Natural killer cell (primary cell): ENCODE data around the gene NCOR1. TPM values are rescaled to one million over a fixed set of nuclear protein-coding genes. Genes with fewer than 3 reads are reported as not detected.

Experiments used
- ATAC-seq, 3 donors: fragments of 150-1000 bp in 2 of 3; fragments of 200-7000 bp in 1 of 3; cut with Tn5 transposase; 1 replicate in 1 of 3; 2 replicates in 2 of 3; pipeline ENCODE4 v1.10.0; 2021; ENCODE audit warnings: mild to moderate bottlenecking in 2 of 3, moderate library complexity in 2 of 3
- DNase-seq, 2 donors: peaks; one replicate each; pipeline versions ENCODE4 v3.0.0 to v3.0.0-alpha.2; 2013 to 2021; ENCODE audit warnings: mixed read lengths in 1 of 2
- H3K27ac ChIP-seq: one replicate; pipeline ENCODE4 v1.5.1; 2013; ENCODE audit warnings: mild to moderate bottlenecking, low read length
- H3K27me3 ChIP-seq: one replicate; pipeline ENCODE4 v1.6.1; 2013; ENCODE audit warnings: low read length; ENCODE audit not compliant: control insufficient read depth, insufficient read depth
- H3K36me3 ChIP-seq: one replicate; pipeline ENCODE4 v1.6.1; 2013; ENCODE audit warnings: low read length; ENCODE audit not compliant: control insufficient read depth, insufficient read depth
- H3K4me1 ChIP-seq: one replicate; pipeline ENCODE4 v1.6.1; 2013; ENCODE audit warnings: low read length; ENCODE audit not compliant: control insufficient read depth, insufficient read depth
- H3K4me3 ChIP-seq: one replicate; pipeline ENCODE4 v1.5.1; 2013; ENCODE audit warnings: low read length
- H3K9me3 ChIP-seq: one replicate; pipeline ENCODE4 v1.6.1; 2013; ENCODE audit warnings: low read length; ENCODE audit not compliant: control insufficient read depth, insufficient read depth
- H3K27ac Mint-ChIP-seq, 2 donors: one replicate each; pipeline ENCODE4 v1.8.0; 2022; ENCODE audit warnings: mild to moderate bottlenecking in 2 of 2, mixed read lengths in 2 of 2, moderate library complexity in 1 of 2
- H3K27me3 Mint-ChIP-seq, 2 donors: one replicate each; pipeline ENCODE4 v1.8.0; 2022; ENCODE audit warnings: low read depth in 2 of 2, mixed read lengths in 2 of 2
- H3K36me3 Mint-ChIP-seq: one replicate; pipeline ENCODE4 v1.8.0; 2022; ENCODE audit warnings: mixed read lengths
- H3K4me1 Mint-ChIP-seq, 2 donors: one replicate each; pipeline ENCODE4 v1.8.0; 2022; ENCODE audit warnings: mixed read lengths in 2 of 2
- H3K4me3 Mint-ChIP-seq: one replicate; pipeline ENCODE4 v1.8.0; 2022; ENCODE audit warnings: mild to moderate bottlenecking, moderate library complexity, mixed read lengths
- H3K9me3 Mint-ChIP-seq, 2 donors: one replicate each; pipeline ENCODE4 v1.8.0; 2022; ENCODE audit warnings: mixed read lengths in 2 of 2
- CTCF ChIP-seq: fragments of 200-600 bp; IDR thresholded peaks from one replicate; pipeline ENCODE4 v1.8.0; 2022; ENCODE audit warnings: antibody characterized with exemption
- WGBS: methylation state at CpG from one replicate; pipeline ENCODE4 v1.1.7; 2013; ENCODE audit warnings: missing lambda C conversion rate; ENCODE audit not compliant: insufficient coverage; 5-methylcytosine and 5-hydroxymethylcytosine counted together
- intact Hi-C: fragments of 100-400 bp; cut with micrococcal nuclease; formaldehyde crosslinking; loops from one replicate; pipeline ENCODE4 v1.14.2; 2022
- total RNA-seq, 4 donors: library from RNA; stranded (reverse); fragments of 120-200 nt in 1 of 4; gene quantifications; one replicate each; pipeline versions ENCODE4 v1.2.3 to v1.2.4, GENCODE V29; 2013 to 2022

NCOR1 gene
- total RNA-seq, 3 donors from 2014 or later (not counting 1 experiment from before 2014, with no cell fraction given), result 195 to 238 (median 238) TPM

DNA sequence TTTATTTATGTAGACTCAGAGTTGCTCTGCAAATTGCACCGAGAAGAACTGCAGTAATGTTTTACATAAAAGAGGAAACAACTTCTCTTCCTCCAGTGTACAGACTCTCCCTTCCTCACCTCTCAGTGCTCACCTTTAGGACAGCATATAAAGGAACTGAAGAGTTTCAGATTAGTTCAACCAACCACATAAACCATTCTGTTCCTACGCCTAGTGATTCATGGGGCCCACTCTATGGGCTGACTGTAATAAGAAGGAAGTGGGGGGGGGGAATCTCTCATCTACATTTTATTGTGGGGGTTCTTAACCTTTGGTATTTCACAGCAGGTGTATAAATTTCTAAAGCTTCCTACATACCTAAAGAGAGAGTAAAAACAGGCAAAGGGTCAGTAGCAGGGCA is 234.1 kb downstream of the NCOR1 start:
- DNase-seq (no peak), ATAC-seq (no peak)
- no peak overlapping the region for H3K4me3 ChIP-seq
- intact Hi-C loops, result no loop called here
- TF ChIP-seq CTCF, result no peak
- no peaks in the 10 kb centered on the region for H3K4me1 ChIP-seq
- Mint-ChIP-seq H3K4me3 (no peak overlapping the region), H3K27ac (no peak overlapping the region), H3K36me3 (peaks cover 19% of the 10 kb centered on the region), H3K27me3 (no peaks in the 10 kb centered on the region), H3K4me1 (peaks cover 0 to 4% of the 10 kb centered on the region in 2 donors), H3K9me3 (no peaks in the 10 kb centered on the region)
- no peak overlapping the region for H3K27ac ChIP-seq
- H3K9me3 ChIP-seq, result no peaks in the 10 kb centered on the region
- no peaks in the 10 kb centered on the region for H3K27me3 ChIP-seq
- H3K36me3 ChIP-seq, result peaks cover 49% of the 10 kb centered on the region
- WGBS, result 17% methylated on average over 1 of the region's 2 CpGs

Other genes with a start within 250 kb of the NCOR1 start
- 10 to 100 TPM; 14.6 to 19.0 (median 16.3) TPM for gene ZSWIM7, start 215.8 kb downstream of the NCOR1 start, total RNA-seq
- gene TTC19, start 215.7 kb downstream of the NCOR1 start, total RNA-seq, result 10 to 100 TPM; 40.1 to 42.3 (median 40.2) TPM
- 10 to 100 TPM; 44.2 to 68.3 (median 47.9) TPM for gene PIGL, start 1.7 kb upstream of the NCOR1 start, total RNA-seq
- 10 to 100 TPM; 11.3 to 20.0 (median 15.1) TPM for gene CENPV, start 137.9 kb upstream of the NCOR1 start, total RNA-seq
- 1,000 to 10,000 TPM; 1,492 to 1,665 (median 1,530) TPM for gene UBB, start 165.6 kb upstream of the NCOR1 start, total RNA-seq
- 100 to 1,000 TPM; 138 to 163 (median 147) TPM for gene TRPV2, start 200.0 kb upstream of the NCOR1 start, total RNA-seq